Measurements from ENCODE around the gene PBX2. TPM values are rescaled to one million over a fixed set of nuclear protein-coding genes. Genes with fewer than 3 reads are reported as not detected.
A peak's percentile ranks its signal among the peaks of the same experiment; 100 is the strongest.

PBX2 gene
- total and polyA plus RNA-seq, 9 donors = 39.3 to 110 (median 90.7) TPM

DNA sequence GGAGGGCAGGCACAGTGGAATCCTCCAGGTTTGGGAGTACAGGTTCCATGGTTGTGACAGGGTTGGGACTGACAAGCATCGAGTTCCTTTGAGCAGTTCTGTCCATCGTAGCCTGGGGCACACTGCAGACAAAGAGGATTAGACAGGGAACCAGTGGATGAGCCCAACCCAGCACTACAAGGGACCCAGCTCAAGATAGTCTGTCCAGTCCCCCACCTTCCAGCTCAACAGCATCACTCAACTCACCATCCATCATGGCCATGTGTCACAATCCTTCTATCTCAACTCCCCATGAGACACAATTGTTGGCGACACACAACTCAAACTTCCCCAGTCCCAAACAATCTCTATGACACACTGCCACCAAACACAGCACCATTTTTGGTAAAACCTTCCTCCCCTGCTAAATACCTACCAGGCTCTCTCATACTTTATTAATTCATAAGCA is 14.3 kb upstream of the PBX2 start:
- Histone ChIP-seq H3K4me1 (ENCODE audit: insufficient read depth) (no peaks in the 10 kb centered on the region), H3K36me3 (no peaks in the 10 kb centered on the region), H3K4me3 (no peak overlapping the region), H3K9me3 (no peaks in the 10 kb centered on the region), H3K27ac (no peak overlapping the region), H3K27me3 (no peaks in the 10 kb centered on the region)
- no peak for DNase-seq
- WGBS, 3 donors = 83 to 95% (median 86%) methylated on average over 3 of the region's 3 CpGs
- intact Hi-C loops (cut with DNase I) = no loop called here
- TF ChIP-seq, protein P1, sequence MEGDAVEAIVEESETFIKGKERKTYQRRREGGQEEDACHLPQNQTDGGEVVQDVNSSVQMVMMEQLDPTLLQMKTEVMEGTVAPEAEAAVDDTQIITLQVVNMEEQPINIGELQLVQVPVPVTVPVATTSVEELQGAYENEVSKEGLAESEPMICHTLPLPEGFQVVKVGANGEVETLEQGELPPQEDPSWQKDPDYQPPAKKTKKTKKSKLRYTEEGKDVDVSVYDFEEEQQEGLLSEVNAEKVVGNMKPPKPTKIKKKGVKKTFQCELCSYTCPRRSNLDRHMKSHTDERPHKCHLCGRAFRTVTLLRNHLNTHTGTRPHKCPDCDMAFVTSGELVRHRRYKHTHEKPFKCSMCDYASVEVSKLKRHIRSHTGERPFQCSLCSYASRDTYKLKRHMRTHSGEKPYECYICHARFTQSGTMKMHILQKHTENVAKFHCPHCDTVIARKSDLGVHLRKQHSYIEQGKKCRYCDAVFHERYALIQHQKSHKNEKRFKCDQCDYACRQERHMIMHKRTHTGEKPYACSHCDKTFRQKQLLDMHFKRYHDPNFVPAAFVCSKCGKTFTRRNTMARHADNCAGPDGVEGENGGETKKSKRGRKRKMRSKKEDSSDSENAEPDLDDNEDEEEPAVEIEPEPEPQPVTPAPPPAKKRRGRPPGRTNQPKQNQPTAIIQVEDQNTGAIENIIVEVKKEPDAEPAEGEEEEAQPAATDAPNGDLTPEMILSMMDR (IDR thresholded peaks at IDR 0.05) = no peak
- TF ChIP-seq EP300 (IDR thresholded peaks at IDR 0.05) (no peak), POLR2A (IDR thresholded peaks at IDR 0.05) (no peak)

DNA sequence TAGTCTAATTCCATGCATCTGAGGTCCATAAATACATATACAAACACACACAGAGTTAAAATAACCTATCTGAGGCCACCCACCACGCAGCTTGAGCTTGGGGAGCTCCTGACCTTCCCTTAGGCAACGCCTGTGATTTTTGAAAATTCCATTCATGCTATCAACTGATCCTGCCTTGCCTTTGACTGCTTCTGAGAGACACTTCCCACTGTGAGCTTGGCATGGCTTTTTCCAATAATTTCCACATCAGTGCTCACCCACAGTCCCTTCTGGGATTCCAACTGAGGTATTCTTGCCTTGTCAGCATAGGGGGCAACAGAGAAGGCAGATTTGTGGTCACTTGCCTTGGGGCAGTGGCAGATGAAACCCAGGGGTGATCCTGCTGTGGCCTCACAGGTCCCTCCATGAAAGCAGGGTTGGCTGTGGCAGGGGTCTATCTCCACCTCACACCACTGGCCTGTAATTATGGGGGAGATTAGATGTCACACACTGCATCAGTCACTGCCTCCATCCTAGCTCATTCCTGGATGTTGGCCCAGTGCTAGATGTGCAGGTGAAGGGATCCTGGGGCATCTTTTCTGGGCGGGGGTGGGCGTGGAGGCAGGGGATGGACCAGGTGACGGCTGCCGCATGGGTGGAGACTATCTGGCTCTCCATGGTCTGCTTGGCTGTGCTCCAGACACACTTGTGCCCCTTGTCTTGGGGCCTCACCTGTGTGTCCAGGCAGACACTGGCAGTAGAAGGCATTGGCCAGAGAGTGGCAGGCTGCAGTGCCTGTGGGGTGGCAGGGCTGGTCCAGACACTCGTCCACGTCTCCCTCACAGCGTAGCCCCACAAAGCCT is 13.6 kb upstream of the PBX2 start:
- H3K36me3 ChIP-seq = no peaks in the 10 kb centered on the region

DNA sequence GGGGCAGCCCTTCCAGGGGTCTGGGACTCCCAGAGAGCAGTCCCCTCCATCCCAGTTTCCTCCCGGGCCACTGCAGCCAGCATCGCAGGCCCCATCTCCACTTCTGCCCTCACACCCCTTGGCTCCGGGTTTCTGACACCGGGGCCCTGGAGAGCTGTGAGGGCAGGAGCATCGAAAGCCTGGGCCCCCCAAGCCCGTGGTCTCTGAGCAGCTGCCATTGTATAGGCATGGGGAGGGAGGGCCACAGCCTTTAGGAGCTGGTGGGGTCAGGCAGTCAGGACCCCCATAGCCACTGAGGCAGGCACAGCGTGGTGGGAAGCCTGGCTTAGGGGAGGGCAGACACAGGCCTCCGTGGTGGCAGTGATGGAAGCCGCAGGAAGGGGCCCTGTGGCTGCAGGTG is 12.2 kb upstream of the PBX2 start:
- intact Hi-C loops (cut with DNase I) = no loop called here
- 81 to 85% (median 83%) methylated on average over 9 of the region's 9 CpGs for WGBS, 3 donors
- TF ChIP-seq POLR2A (IDR thresholded peaks at IDR 0.05) (no peak), EP300 (IDR thresholded peaks at IDR 0.05) (no peak)
- TF ChIP-seq, protein P1 (IDR thresholded peaks at IDR 0.05) = no peak
- peaks cover under 1% of the 10 kb centered on the region for H3K4me1 ChIP-seq (ENCODE audit: insufficient read depth)
- DNase-seq = peak in 1 of 5 donors; percentile 10
- H3K27ac ChIP-seq = no peak overlapping the region
- no peaks in the 10 kb centered on the region for H3K36me3 ChIP-seq
- H3K9me3 ChIP-seq = no peaks in the 10 kb centered on the region
- no peak overlapping the region for H3K4me3 ChIP-seq
- no peaks in the 10 kb centered on the region for H3K27me3 ChIP-seq

More for the DNA sequence above, 13.6 kb upstream of the PBX2 start:
- H3K4me3 ChIP-seq = no peak overlapping the region
- TF ChIP-seq EP300 (IDR thresholded peaks at IDR 0.05) (no peak), POLR2A (IDR thresholded peaks at IDR 0.05) (no peak)
- TF ChIP-seq, protein P1 (IDR thresholded peaks at IDR 0.05) = no peak
- WGBS, 3 donors = 72 to 83% (median 77%) methylated on average over 9 of the region's 9 CpGs
- H3K4me1 ChIP-seq (ENCODE audit: insufficient read depth) = no peaks in the 10 kb centered on the region
- H3K27ac ChIP-seq = no peak overlapping the region
- intact Hi-C loops (cut with DNase I) = no loop called here
- no peaks in the 10 kb centered on the region for H3K27me3 ChIP-seq
- peak in 1 of 5 donors; percentile 20 for DNase-seq
- no peaks in the 10 kb centered on the region for H3K9me3 ChIP-seq

DNA sequence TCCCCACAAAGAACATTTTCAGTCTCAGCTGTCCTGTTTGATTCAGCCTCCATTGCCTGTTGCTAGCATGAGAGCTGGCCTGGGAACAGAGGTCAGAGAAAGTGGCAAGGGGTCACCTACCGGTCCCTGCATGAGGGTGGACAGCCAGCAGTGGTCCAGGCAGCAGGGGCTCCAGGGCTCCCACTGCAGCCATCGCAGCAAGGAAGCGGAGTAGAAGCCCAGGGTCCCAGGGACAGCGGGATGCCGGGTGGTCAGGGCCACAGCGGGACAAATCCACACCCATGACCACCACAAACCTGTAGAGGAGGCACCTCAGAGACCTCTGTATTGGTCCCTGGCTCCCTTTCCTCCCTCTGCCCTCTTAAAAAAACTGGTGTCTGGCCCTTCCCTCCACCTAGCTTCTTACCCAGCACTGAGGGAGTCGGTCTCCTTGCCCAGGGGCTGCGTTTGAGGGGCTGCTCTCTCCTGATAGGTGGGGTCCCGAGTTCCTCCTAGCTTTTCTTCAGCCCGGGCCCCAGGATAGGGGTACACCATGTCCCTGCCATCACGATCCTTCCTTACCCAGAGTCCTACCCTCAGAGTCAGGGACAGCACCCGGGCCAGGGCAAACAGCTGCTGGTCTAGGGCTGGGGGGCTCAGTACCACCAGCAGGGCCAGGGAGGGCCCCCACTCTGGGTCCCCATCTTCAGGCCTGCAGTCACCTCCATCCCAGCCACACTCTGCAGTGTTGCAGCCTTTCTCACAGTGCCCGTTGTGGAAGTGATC is 10.9 kb upstream of the PBX2 start:
- intact Hi-C loops (cut with DNase I) = no loop called here

More for the DNA sequence above, 10.9 kb upstream of the PBX2 start:
- Histone ChIP-seq H3K4me3 (no peak overlapping the region), H3K36me3 (no peaks in the 10 kb centered on the region), H3K4me1 (ENCODE audit: insufficient read depth) (peaks cover 3% of the 10 kb centered on the region), H3K27me3 (no peaks in the 10 kb centered on the region), H3K9me3 (no peaks in the 10 kb centered on the region), H3K27ac (no peak overlapping the region)
- WGBS, 3 donors = 80 to 90% (median 88%) methylated on average over 13 of the region's 13 CpGs
- peak in 1 of 5 donors; percentile 17 for DNase-seq
- TF ChIP-seq POLR2A (IDR thresholded peaks at IDR 0.05) (no peak), EP300 (IDR thresholded peaks at IDR 0.05) (no peak)
- TF ChIP-seq, protein P1 (IDR thresholded peaks at IDR 0.05) = no peak

All from ovary (tissue), 9 donors.